ENCODE data around the gene TMLHE.
"Not testable (repeated sequence)": the region's sequence is repeated elsewhere in the genome, so short reads cannot be mapped to it uniquely, and the experiment has no call there.

TMLHE gene

GRCh38 chrX:155612312-155613224 lies at the start of gene TMLHE, which contains the start of gene SPRY3:
Gene TMLHE (minus strand): TSS chrX:155612952. CDS start chrX:155545276, 67,676 bp downstream.
Gene SPRY3 (plus strand): TSS chrX:155612586.
- no peak for DNase-seq

GRCh38 chrX:155662282-155662681 lies 49.5 kb upstream of the TMLHE start:
- no peak for DNase-seq

GRCh38 chrX:155645180-155645579 lies 32.4 kb upstream of the TMLHE start:
- DNase-seq: no peak

- no peak for DNase-seq
Measured at GRCh38 chrX:155643240-155643639, 30.5 kb upstream of the TMLHE start.

GRCh38 chrX:155641371-155641770 lies 28.6 kb upstream of the TMLHE start:
- not testable (repeated sequence) for DNase-seq

- DNase-seq: no peak
Measured at GRCh38 chrX:155637714-155638113, 25.0 kb upstream of the TMLHE start.

GRCh38 chrX:155635019-155635418 lies 22.3 kb upstream of the TMLHE start:
- DNase-seq: not testable (repeated sequence)

GRCh38 chrX:155632431-155633100 lies 19.8 kb upstream of the TMLHE start:
- no peak for DNase-seq

GRCh38 chrX:155620110-155620509 lies 7.4 kb upstream of the TMLHE start:
- not testable (repeated sequence) for DNase-seq

GRCh38 chrX:155615938-155616337 lies 3.2 kb upstream of the TMLHE start:
- no peak for DNase-seq

GRCh38 chrX:155613927-155614559 lies 1.3 kb upstream of the TMLHE start:
- no peak for DNase-seq

GRCh38 chrX:155611302-155611701 lies 1.4 kb downstream of the TMLHE start:
- no peak for DNase-seq

- DNase-seq: no peak
Measured at GRCh38 chrX:155592981-155593380, 19.8 kb downstream of the TMLHE start.

- no peak for DNase-seq
Measured at GRCh38 chrX:155592331-155592730, 20.4 kb downstream of the TMLHE start.

GRCh38 chrX:155577682-155578081 lies 35.1 kb downstream of the TMLHE start:
- DNase-seq: no peak

GRCh38 chrX:155563099-155563498 lies 49.7 kb downstream of the TMLHE start:
- no peak for DNase-seq

- no peak for DNase-seq
Measured at GRCh38 chrX:155544881-155545280, 67.9 kb downstream of the TMLHE start.

GRCh38 chrX:155535866-155536265 lies 76.9 kb downstream of the TMLHE start:
- DNase-seq: no peak

GRCh38 chrX:155534800-155535199 lies 78.0 kb downstream of the TMLHE start:
- no peak for DNase-seq

- DNase-seq: not testable (repeated sequence)
Measured at GRCh38 chrX:155527023-155527422, 85.7 kb downstream of the TMLHE start.

GRCh38 chrX:155514225-155514624 lies 98.5 kb downstream of the TMLHE start:
- no peak for DNase-seq

- no peak for DNase-seq
Measured at GRCh38 chrX:155505296-155505695, 107.5 kb downstream of the TMLHE start.

GRCh38 chrX:155495134-155495533 lies 117.6 kb downstream of the TMLHE start:
- not testable (repeated sequence) for DNase-seq
